ENCODE data around the gene WDR90.

DNA sequence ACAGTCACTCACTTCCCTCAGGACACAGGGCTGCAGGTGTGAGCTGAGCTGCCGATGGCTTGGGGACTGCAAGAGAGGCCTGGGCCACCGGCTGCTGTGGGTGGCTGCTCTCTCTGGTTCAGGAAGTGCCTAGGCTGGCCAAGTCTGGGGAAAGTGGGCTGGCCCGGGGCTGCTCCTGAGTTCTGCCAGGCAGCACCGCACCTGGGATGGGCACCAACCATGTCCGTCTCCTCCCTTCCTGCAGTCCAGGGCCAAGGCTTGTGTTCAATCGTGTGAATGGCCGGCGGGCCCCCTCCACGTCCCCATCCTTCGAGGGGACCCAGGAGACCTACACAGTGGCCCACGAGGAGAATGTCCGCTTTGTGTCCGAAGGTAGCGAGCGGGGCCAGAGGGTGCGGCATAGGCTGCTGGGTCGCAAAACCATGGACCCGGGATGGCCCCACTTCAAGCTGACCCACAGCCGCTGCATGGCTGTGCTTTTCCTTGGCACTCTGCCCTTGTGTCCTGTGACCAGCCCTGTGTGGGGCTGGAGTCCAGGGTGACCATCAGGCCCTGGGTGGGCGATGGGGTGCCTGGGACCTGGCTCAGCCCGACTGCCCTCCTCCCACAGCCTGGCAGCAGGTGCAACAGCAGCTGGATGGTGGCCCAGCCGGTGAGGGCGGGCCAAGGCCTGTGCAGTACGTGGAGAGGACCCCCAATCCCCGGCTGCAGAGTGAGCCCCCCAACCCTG, 1.8 kb upstream of the WDR90 start:
- TF ChIP-seq POLR2A (IDR thresholded peaks at IDR 0.05) = peak in 1 of 2 donors; percentile 36
- TF ChIP-seq, protein P1, sequence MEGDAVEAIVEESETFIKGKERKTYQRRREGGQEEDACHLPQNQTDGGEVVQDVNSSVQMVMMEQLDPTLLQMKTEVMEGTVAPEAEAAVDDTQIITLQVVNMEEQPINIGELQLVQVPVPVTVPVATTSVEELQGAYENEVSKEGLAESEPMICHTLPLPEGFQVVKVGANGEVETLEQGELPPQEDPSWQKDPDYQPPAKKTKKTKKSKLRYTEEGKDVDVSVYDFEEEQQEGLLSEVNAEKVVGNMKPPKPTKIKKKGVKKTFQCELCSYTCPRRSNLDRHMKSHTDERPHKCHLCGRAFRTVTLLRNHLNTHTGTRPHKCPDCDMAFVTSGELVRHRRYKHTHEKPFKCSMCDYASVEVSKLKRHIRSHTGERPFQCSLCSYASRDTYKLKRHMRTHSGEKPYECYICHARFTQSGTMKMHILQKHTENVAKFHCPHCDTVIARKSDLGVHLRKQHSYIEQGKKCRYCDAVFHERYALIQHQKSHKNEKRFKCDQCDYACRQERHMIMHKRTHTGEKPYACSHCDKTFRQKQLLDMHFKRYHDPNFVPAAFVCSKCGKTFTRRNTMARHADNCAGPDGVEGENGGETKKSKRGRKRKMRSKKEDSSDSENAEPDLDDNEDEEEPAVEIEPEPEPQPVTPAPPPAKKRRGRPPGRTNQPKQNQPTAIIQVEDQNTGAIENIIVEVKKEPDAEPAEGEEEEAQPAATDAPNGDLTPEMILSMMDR (IDR thresholded peaks at IDR 0.05) = no peak
